Mesenchymal stem cell (in vitro differentiated cells and primary cell): Measurements from ENCODE around the gene RIPK4.

Experiments used
- DNase-seq: peaks from one replicate; pipeline ENCODE4 v3.0.0-alpha.2; 2013
- H2AFZ ChIP-seq: one replicate; pipeline ENCODE4 v1.6.1; 2013; ENCODE audit warnings: low read depth, mild to moderate bottlenecking, control low read depth, inconsistent platforms, low read length, moderate library complexity
- H2AK5ac ChIP-seq: 2 replicates; pipeline ENCODE4 v1.6.1; 2013; ENCODE audit warnings: low read length, moderate library complexity, mild to moderate bottlenecking, inconsistent platforms; ENCODE audit not compliant: severe bottlenecking
- H2BK120ac ChIP-seq: one replicate; pipeline ENCODE4 v1.6.1; 2013; ENCODE audit warnings: low read depth, mild to moderate bottlenecking, inconsistent platforms, low read length, moderate library complexity
- H2BK12ac ChIP-seq, 2 experiments: one replicate each; pipeline ENCODE4 v1.6.1; 2013; ENCODE audit warnings: inconsistent platforms in 2 of 2, low read length in 2 of 2, mild to moderate bottlenecking in 2 of 2, moderate library complexity in 2 of 2, control low read depth in 1 of 2
- H2BK15ac ChIP-seq: one replicate; pipeline ENCODE4 v1.6.1; 2013; ENCODE audit warnings: mild to moderate bottlenecking, low read depth, inconsistent platforms; ENCODE audit not compliant: poor library complexity, severe bottlenecking
- H2BK5ac ChIP-seq: 2 replicates; pipeline ENCODE4 v1.6.1; 2013; ENCODE audit warnings: low read depth, mild to moderate bottlenecking, low read length, control low read depth, inconsistent platforms; ENCODE audit not compliant: poor library complexity, severe bottlenecking
- H3K14ac ChIP-seq, 2 experiments: one replicate each; pipeline ENCODE4 v1.6.1; 2013; ENCODE audit warnings: inconsistent platforms in 2 of 2, low read length in 2 of 2, control low read depth in 1 of 2, mild to moderate bottlenecking in 1 of 2, moderate library complexity in 1 of 2
- H3K18ac ChIP-seq, 2 experiments: one replicate each; pipeline ENCODE4 v1.6.1; 2013; ENCODE audit warnings: inconsistent platforms in 2 of 2, low read length in 2 of 2, control low read depth in 1 of 2, low read depth in 1 of 2, mild to moderate bottlenecking in 1 of 2
- H3K23ac ChIP-seq, 2 experiments: one replicate each; pipeline ENCODE4 v1.6.1; 2013; ENCODE audit warnings: inconsistent platforms in 2 of 2, low read length in 2 of 2, mild to moderate bottlenecking in 2 of 2, moderate library complexity in 2 of 2, control low read depth in 1 of 2
- H3K27ac ChIP-seq: 2 replicates; pipeline ENCODE4 v1.5.1; 2013; ENCODE audit warnings: mild to moderate bottlenecking, moderate library complexity, low read length, control low read depth, inconsistent platforms; ENCODE audit not compliant: poor library complexity, severe bottlenecking
- H3K27me3 ChIP-seq, 2 experiments: 2 replicates each; pipeline versions ENCODE4 v1.6.1 to v1.7.0; 2013; ENCODE audit warnings: low read length in 2 of 2, mild to moderate bottlenecking in 2 of 2, moderate library complexity in 2 of 2, control low read depth in 1 of 2, inconsistent platforms in 1 of 2; ENCODE audit not compliant: control insufficient read depth in 1 of 2, insufficient read depth in 1 of 2
- H3K36me3 ChIP-seq, 2 experiments: 2 replicates each; pipeline versions ENCODE4 v1.6.1 to v1.7.0; 2013; ENCODE audit warnings: low read length in 2 of 2, control low read depth in 1 of 2, inconsistent platforms in 1 of 2, low read depth in 1 of 2, mild to moderate bottlenecking in 1 of 2; ENCODE audit not compliant: insufficient read depth in 2 of 2, control insufficient read depth in 1 of 2
- H3K4ac ChIP-seq, 2 experiments: one replicate each; pipeline ENCODE4 v1.6.1; 2013; ENCODE audit warnings: inconsistent platforms in 2 of 2, low read length in 2 of 2, mild to moderate bottlenecking in 2 of 2, moderate library complexity in 2 of 2, control low read depth in 1 of 2, low read depth in 1 of 2
- H3K4me1 ChIP-seq: 2 replicates; pipeline ENCODE4 v1.6.1; 2013; ENCODE audit warnings: low read depth, low read length, control low read depth; ENCODE audit not compliant: control insufficient read depth, insufficient read depth
- H3K4me2 ChIP-seq: 2 replicates; pipeline ENCODE4 v1.6.1; 2013; ENCODE audit warnings: low read length, mild to moderate bottlenecking, inconsistent platforms; ENCODE audit not compliant: poor library complexity, severe bottlenecking
- H3K4me3 ChIP-seq, 2 experiments: 2 replicates each; pipeline versions ENCODE4 v1.5.1 to v1.7.0; 2013; ENCODE audit warnings: low read length in 2 of 2, mild to moderate bottlenecking in 2 of 2, control low read depth in 1 of 2, low read depth in 1 of 2; ENCODE audit not compliant: insufficient read depth in 1 of 2
- H3K79me1 ChIP-seq: replicated peaks from 2 replicates; pipeline ENCODE4 v1.6.1; 2013; ENCODE audit warnings: mild to moderate bottlenecking, control low read depth, low read length, inconsistent platforms; ENCODE audit not compliant: poor library complexity, severe bottlenecking
- H3K9ac ChIP-seq: 2 replicates; pipeline ENCODE4 v1.7.0; 2013; ENCODE audit warnings: mild to moderate bottlenecking, low read length, moderate library complexity
- H3K9me3 ChIP-seq: 2 replicates; pipeline ENCODE4 v1.7.0; 2013; ENCODE audit warnings: mild to moderate bottlenecking, low read length; ENCODE audit not compliant: control insufficient read depth
- H4K8ac ChIP-seq: one replicate; pipeline ENCODE4 v1.6.1; 2013; ENCODE audit warnings: inconsistent platforms, mild to moderate bottlenecking, low read length, moderate library complexity
- H4K91ac ChIP-seq: one replicate; pipeline ENCODE4 v1.6.1; 2013; ENCODE audit warnings: mild to moderate bottlenecking, low read length, inconsistent platforms
- WGBS: methylation state at CpG from one replicate; pipeline ENCODE4 v1.1.7; 2013; ENCODE audit warnings: mixed read lengths; 5-methylcytosine and 5-hydroxymethylcytosine counted together

The RIPK4 gene

DNA sequence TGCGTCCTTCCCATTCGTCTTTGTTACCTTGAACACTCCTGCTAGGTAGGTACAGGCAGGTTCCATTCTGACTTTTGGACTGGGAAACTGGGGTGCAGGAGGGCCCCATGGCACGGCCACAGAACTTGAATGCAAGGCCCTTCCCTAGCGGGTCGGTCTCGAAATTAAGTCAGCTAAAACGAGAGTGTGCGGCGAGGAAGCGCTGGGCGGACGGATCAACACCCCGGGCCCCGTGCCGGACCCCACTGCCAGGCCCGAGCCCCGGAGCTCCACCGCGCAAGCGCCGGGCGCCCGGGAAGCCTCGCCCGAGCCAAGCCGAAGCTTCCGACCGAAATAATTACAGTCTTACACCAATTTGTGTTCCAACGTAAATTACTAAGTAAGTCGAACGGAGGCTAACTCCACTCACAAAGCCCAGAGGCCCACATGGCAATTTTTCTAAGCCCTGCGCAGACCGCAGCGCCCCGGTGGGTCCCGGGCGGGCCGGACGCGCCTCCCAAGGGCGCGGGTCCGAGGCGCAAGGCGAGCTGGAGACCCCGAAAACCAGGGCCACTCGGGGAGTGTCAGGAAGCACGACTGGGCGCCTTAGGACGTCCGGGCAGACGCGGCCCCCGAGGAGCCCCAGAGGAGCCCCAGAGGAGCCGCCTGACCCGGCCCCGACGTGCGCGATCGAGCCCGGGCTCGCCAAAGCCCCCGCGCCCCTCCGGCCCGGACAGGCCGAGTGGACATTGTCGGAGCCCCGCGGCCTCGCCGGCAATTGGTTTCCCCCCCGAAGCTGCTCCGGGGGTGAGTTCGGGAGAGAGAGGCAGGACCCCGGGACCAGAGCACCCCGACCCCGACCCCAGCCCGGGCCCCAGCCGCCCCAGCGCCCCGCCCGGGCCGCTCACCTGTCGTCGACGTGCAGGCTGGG, 624 bp downstream of the RIPK4 start:
- no peak overlapping the region for H3K27ac ChIP-seq
- H3K79me1 ChIP-seq, result peaks cover 5% of the 10 kb centered on the region
- no peak overlapping the region for H2AK5ac ChIP-seq
- no peak overlapping the region for H4K8ac ChIP-seq
- no peaks in the 10 kb centered on the region for H3K9me3 ChIP-seq
- H3K14ac ChIP-seq, result no peak overlapping the region
- WGBS, result 8% methylated on average over 82 of the region's 88 CpGs
- no peak overlapping the region for H2AFZ ChIP-seq
- H2BK15ac ChIP-seq, result no peak overlapping the region
- H3K36me3 ChIP-seq, result no peaks in the 10 kb centered on the region
- peaks cover 57% of the 10 kb centered on the region for H3K4me1 ChIP-seq
- no peak overlapping the region for H4K91ac ChIP-seq
- H3K18ac ChIP-seq, result no peak overlapping the region
- H3K4me2 ChIP-seq, result peak overlapping the region; percentile 84
- H3K4ac ChIP-seq, result no peak overlapping the region
- H3K9ac ChIP-seq, result no peak overlapping the region
- H2BK120ac ChIP-seq, result no peak overlapping the region
- peak overlapping the region in 1 of 2 experiments; percentile 94 for H3K4me3 ChIP-seq
- no peak overlapping the region for H3K23ac ChIP-seq
- DNase-seq, result no peak
- H2BK12ac ChIP-seq, result no peak overlapping the region
- no peak overlapping the region for H2BK5ac ChIP-seq
- H3K27me3 ChIP-seq, result peaks cover 18 to 100% of the 10 kb centered on the region in 2 experiments

GRCh38 chr21:41765420-41765821, 1.4 kb downstream of the RIPK4 start:
- no peak overlapping the region for H3K14ac ChIP-seq
- H3K27me3 ChIP-seq, result peaks cover 10 to 99% of the 10 kb centered on the region in 2 experiments
- H3K79me1 ChIP-seq, result peaks cover 5% of the 10 kb centered on the region
- no peak overlapping the region for H3K9ac ChIP-seq
- peaks cover 65% of the 10 kb centered on the region for H3K4me1 ChIP-seq
- no peak overlapping the region for H2BK120ac ChIP-seq
- H2AFZ ChIP-seq, result no peak overlapping the region
- H3K27ac ChIP-seq, result no peak overlapping the region
- H3K4me2 ChIP-seq, result peak overlapping the region; percentile 9
- no peaks in the 10 kb centered on the region for H3K36me3 ChIP-seq
- no peak overlapping the region for H2BK12ac ChIP-seq
- H2BK15ac ChIP-seq, result no peak overlapping the region
- H3K23ac ChIP-seq, result peak overlapping the region in 1 of 2 experiments; percentile 80
- no peak overlapping the region for H3K18ac ChIP-seq
- no peak overlapping the region for H3K4me3 ChIP-seq
- H3K4ac ChIP-seq, result no peak overlapping the region
- no peak overlapping the region for H4K8ac ChIP-seq
- H3K9me3 ChIP-seq, result no peaks in the 10 kb centered on the region
- H4K91ac ChIP-seq, result no peak overlapping the region
- 47% methylated on average over 10 of the region's 11 CpGs for WGBS
- DNase-seq, result no peak
- H2BK5ac ChIP-seq, result no peak overlapping the region
- H2AK5ac ChIP-seq, result peak overlapping the region; percentile 33

GRCh38 chr21:41764558-41765419, 2.1 kb downstream of the RIPK4 start:
- Histone ChIP-seq H4K8ac (no peak overlapping the region), H3K4ac (no peak overlapping the region), H2AK5ac (peak overlapping the region; percentile 71), H3K23ac (no peak overlapping the region), H3K18ac (no peak overlapping the region), H3K4me3 (no peak overlapping the region), H3K9ac (no peak overlapping the region), H2BK5ac (no peak overlapping the region), H3K4me1 (peaks cover 66% of the 10 kb centered on the region), H2BK12ac (no peak overlapping the region), H3K27me3 (peaks cover 4 to 99% of the 10 kb centered on the region in 2 experiments), H2BK120ac (no peak overlapping the region), H3K14ac (no peak overlapping the region), H3K27ac (peak overlapping the region; percentile 77), H3K79me1 (peaks cover 5% of the 10 kb centered on the region), H4K91ac (no peak overlapping the region), H2BK15ac (no peak overlapping the region), H3K9me3 (no peaks in the 10 kb centered on the region), H3K36me3 (no peaks in the 10 kb centered on the region), H3K4me2 (peak overlapping the region; percentile 31), H2AFZ (no peak overlapping the region)
- no peak for DNase-seq
- 61% methylated on average over 6 of the region's 7 CpGs for WGBS

GRCh38 chr21:41763996-41764395, 2.9 kb downstream of the RIPK4 start:
- H3K4ac ChIP-seq, result no peak overlapping the region
- no peaks in the 10 kb centered on the region for H3K36me3 ChIP-seq
- no peak overlapping the region for H2BK120ac ChIP-seq
- H3K9me3 ChIP-seq, result no peaks in the 10 kb centered on the region
- H4K8ac ChIP-seq, result no peak overlapping the region
- WGBS, result 73% methylated on average over 8 of the region's 8 CpGs
- peak overlapping the region; percentile 33 for H2BK5ac ChIP-seq
- peaks cover 10% of the 10 kb centered on the region for H3K79me1 ChIP-seq
- peak overlapping the region; percentile 34 for H3K4me2 ChIP-seq
- H2AK5ac ChIP-seq, result peak overlapping the region; percentile 59
- H2BK15ac ChIP-seq, result no peak overlapping the region
- peaks cover 66% of the 10 kb centered on the region for H3K4me1 ChIP-seq
- no peak overlapping the region for H3K18ac ChIP-seq
- H4K91ac ChIP-seq, result no peak overlapping the region
- H3K4me3 ChIP-seq, result no peak overlapping the region
- peak overlapping the region; percentile 71 for H3K27ac ChIP-seq
- H3K27me3 ChIP-seq, result peaks cover 0 to 94% of the 10 kb centered on the region in 2 experiments
- H3K9ac ChIP-seq, result no peak overlapping the region
- DNase-seq, result no peak
- H3K14ac ChIP-seq, result no peak overlapping the region
- H2BK12ac ChIP-seq, result no peak overlapping the region
- H2AFZ ChIP-seq, result no peak overlapping the region
- no peak overlapping the region for H3K23ac ChIP-seq
